NT2/D1 (cell line): ENCODE data around the gene GABBR2.
"Not testable (repeated sequence)": the region's sequence is repeated elsewhere in the genome, so short reads cannot be mapped to it uniquely, and the experiment has no call there.

ENCODE experiments used
- DNase-seq: peaks from one replicate; pipeline ENCODE4 v3.0.0-alpha.2; 2011; ENCODE audit warnings: low read depth, low spot score
- H3K27me3 ChIP-seq: 2 replicates; pipeline ENCODE4 v1.6.0; 2011; ENCODE audit warnings: mild to moderate bottlenecking; ENCODE audit not compliant: insufficient read length, insufficient read depth
- H3K36me3 ChIP-seq: 2 replicates; pipeline ENCODE4 v1.6.1; 2011; ENCODE audit warnings: mild to moderate bottlenecking, low read length, mixed read lengths; ENCODE audit not compliant: insufficient read depth, insufficient read length
- H3K4me1 ChIP-seq: 2 replicates; pipeline ENCODE4 v1.5.1; 2011; ENCODE audit not compliant: insufficient read depth, insufficient read length
- H3K4me3 ChIP-seq: 2 replicates; pipeline ENCODE4 v1.5.1; 2011; ENCODE audit warnings: low read depth; ENCODE audit not compliant: insufficient read length
- H3K9ac ChIP-seq: 2 replicates; pipeline ENCODE4 v1.6.0; 2011; ENCODE audit warnings: low read depth; ENCODE audit not compliant: insufficient read length
- H3K9me3 ChIP-seq: 2 replicates; pipeline ENCODE4 v1.5.1; 2011; ENCODE audit warnings: mild to moderate bottlenecking, low read length; ENCODE audit not compliant: insufficient read depth
- SUZ12 ChIP-seq: IDR thresholded peaks from 2 replicates; pipeline ENCODE4 v1.6.1; 2011; ENCODE audit not compliant: insufficient read length, insufficient read depth; ENCODE audit errors: extremely low read depth
- YY1 ChIP-seq: IDR thresholded peaks from 2 replicates; pipeline ENCODE4 v1.6.1; 2011; ENCODE audit not compliant: insufficient read length, insufficient read depth
- ZNF274 ChIP-seq: IDR thresholded peaks from 2 replicates; pipeline ENCODE4 v1.6.1; 2011; ENCODE audit warnings: mild to moderate bottlenecking, low read depth, low read length

The GABBR2 gene

GRCh38 chr9:98594546-98595160, 114.1 kb downstream of the GABBR2 start:
- DNase-seq = no peak
- H3K27me3 ChIP-seq = no peaks in the 10 kb centered on the region
- no peak overlapping the region for H3K9ac ChIP-seq
- no peaks in the 10 kb centered on the region for H3K9me3 ChIP-seq
- H3K4me1 ChIP-seq = peaks cover 6% of the 10 kb centered on the region
- no peaks in the 10 kb centered on the region for H3K36me3 ChIP-seq
- no peak overlapping the region for H3K4me3 ChIP-seq
- TF ChIP-seq YY1 (no peak), SUZ12 (no peak), ZNF274 (no peak)

- Histone ChIP-seq H3K9ac (no peak overlapping the region), H3K36me3 (no peaks in the 10 kb centered on the region), H3K4me3 (no peak overlapping the region), H3K9me3 (no peaks in the 10 kb centered on the region), H3K27me3 (no peaks in the 10 kb centered on the region), H3K4me1 (peaks cover 3% of the 10 kb centered on the region)
- TF ChIP-seq ZNF274 (no peak), SUZ12 (no peak), YY1 (no peak)
- no peak for DNase-seq
Measured at GRCh38 chr9:98593354-98594253, 115.1 kb downstream of the GABBR2 start.

- Histone ChIP-seq H3K4me3 (no peak overlapping the region), H3K9ac (no peak overlapping the region), H3K9me3 (no peaks in the 10 kb centered on the region), H3K27me3 (no peaks in the 10 kb centered on the region), H3K36me3 (no peaks in the 10 kb centered on the region), H3K4me1 (peaks cover 3% of the 10 kb centered on the region)
- TF ChIP-seq ZNF274 (no peak), SUZ12 (no peak), YY1 (no peak)
- no peak for DNase-seq
Measured at GRCh38 chr9:98591696-98592095, 117.0 kb downstream of the GABBR2 start.

GRCh38 chr9:98590101-98590500, 118.6 kb downstream of the GABBR2 start:
- no peaks in the 10 kb centered on the region for H3K36me3 ChIP-seq
- DNase-seq = no peak
- H3K4me1 ChIP-seq = no peaks in the 10 kb centered on the region
- H3K27me3 ChIP-seq = no peaks in the 10 kb centered on the region
- H3K9me3 ChIP-seq = no peaks in the 10 kb centered on the region
- no peak overlapping the region for H3K4me3 ChIP-seq
- TF ChIP-seq ZNF274 = no peak
- TF ChIP-seq YY1 = no peak
- no peak for TF ChIP-seq SUZ12
- H3K9ac ChIP-seq = no peak overlapping the region

GRCh38 chr9:98589102-98589501, 119.6 kb downstream of the GABBR2 start:
- H3K36me3 ChIP-seq = no peaks in the 10 kb centered on the region
- no peak for TF ChIP-seq YY1
- no peak for TF ChIP-seq SUZ12
- no peak for TF ChIP-seq ZNF274
- no peak overlapping the region for H3K4me3 ChIP-seq
- no peaks in the 10 kb centered on the region for H3K27me3 ChIP-seq
- no peaks in the 10 kb centered on the region for H3K4me1 ChIP-seq
- H3K9me3 ChIP-seq = no peaks in the 10 kb centered on the region
- no peak overlapping the region for H3K9ac ChIP-seq
- no peak for DNase-seq

GRCh38 chr9:98584853-98585438, 123.8 kb downstream of the GABBR2 start:
- not testable (repeated sequence) for H3K9me3 ChIP-seq, H3K36me3 ChIP-seq, H3K4me3 ChIP-seq, H3K4me1 ChIP-seq, DNase-seq, H3K27me3 ChIP-seq, H3K9ac ChIP-seq

GRCh38 chr9:98584059-98584458, 124.7 kb downstream of the GABBR2 start:
- H3K9me3 ChIP-seq = no peaks in the 10 kb centered on the region
- no peak for DNase-seq
- H3K4me1 ChIP-seq = no peaks in the 10 kb centered on the region
- TF ChIP-seq YY1 (no peak), SUZ12 (no peak), ZNF274 (no peak)
- no peaks in the 10 kb centered on the region for H3K27me3 ChIP-seq
- H3K36me3 ChIP-seq = no peaks in the 10 kb centered on the region
- no peak overlapping the region for H3K4me3 ChIP-seq
- no peak overlapping the region for H3K9ac ChIP-seq
